ENCODE data around the gene THSD4. TPM values are rescaled to one million over a fixed set of nuclear protein-coding genes. Genes with fewer than 3 reads are reported as not detected.

The THSD4 gene
- total RNA-seq, 4 donors from 2014 or later = 16.6 to 25.3 (median 24.1) TPM

- TF ChIP-seq POLR2AphosphoS5 (IDR thresholded peaks at IDR 0.05) (no peak), CTCF (IDR thresholded peaks at IDR 0.05) (no peak), EP300 (IDR thresholded peaks at IDR 0.05) (no peak), POLR2A (IDR thresholded peaks at IDR 0.05) (no peak)
- no peaks in the 10 kb centered on the region for H3K36me3 ChIP-seq
- no peak overlapping the region for H3K27ac ChIP-seq
- no peak for DNase-seq (ENCODE audit: low spot score in 2 of 2)
- H3K4me3 ChIP-seq = no peak overlapping the region
- H3K9me3 ChIP-seq = no peaks in the 10 kb centered on the region
- no peaks in the 10 kb centered on the region for H3K27me3 ChIP-seq
- peaks cover 17% of the 10 kb centered on the region for H3K4me1 ChIP-seq
- 57% methylated on average over 4 of the region's 4 CpGs for WGBS
Measured at GRCh38 chr15:71304681-71305080, 189.4 kb downstream of the THSD4 start.

GRCh38 chr15:71306538-71306937, 191.3 kb downstream of the THSD4 start:
- Histone ChIP-seq H3K27ac (no peak overlapping the region), H3K27me3 (no peaks in the 10 kb centered on the region), H3K9me3 (no peaks in the 10 kb centered on the region), H3K4me3 (no peak overlapping the region), H3K36me3 (no peaks in the 10 kb centered on the region), H3K4me1 (peaks cover 17% of the 10 kb centered on the region)
- no peak for DNase-seq (ENCODE audit: low spot score in 2 of 2)
- no peak for TF ChIP-seq POLR2AphosphoS5 (IDR thresholded peaks at IDR 0.05)
- no peak for TF ChIP-seq POLR2A (IDR thresholded peaks at IDR 0.05)
- no peak for TF ChIP-seq EP300 (IDR thresholded peaks at IDR 0.05)
- no peak for TF ChIP-seq CTCF (IDR thresholded peaks at IDR 0.05)

- WGBS = 80% methylated on average over 8 of the region's 8 CpGs
- H3K27ac ChIP-seq = no peak overlapping the region
- H3K9me3 ChIP-seq = no peaks in the 10 kb centered on the region
- TF ChIP-seq CTCF (IDR thresholded peaks at IDR 0.05) = no peak
- TF ChIP-seq POLR2AphosphoS5 (IDR thresholded peaks at IDR 0.05) = no peak
- no peak for TF ChIP-seq EP300 (IDR thresholded peaks at IDR 0.05)
- TF ChIP-seq POLR2A (IDR thresholded peaks at IDR 0.05) = no peak
- H3K36me3 ChIP-seq = no peaks in the 10 kb centered on the region
- DNase-seq (ENCODE audit: low spot score in 2 of 2) = no peak
- H3K27me3 ChIP-seq = no peaks in the 10 kb centered on the region
- no peaks in the 10 kb centered on the region for H3K4me1 ChIP-seq
- H3K4me3 ChIP-seq = no peak overlapping the region
Measured at GRCh38 chr15:71312194-71312708, 197.0 kb downstream of the THSD4 start.

- no peak for TF ChIP-seq EP300 (IDR thresholded peaks at IDR 0.05)
- TF ChIP-seq CTCF (IDR thresholded peaks at IDR 0.05) = no peak
- TF ChIP-seq POLR2AphosphoS5 (IDR thresholded peaks at IDR 0.05) = no peak
- TF ChIP-seq POLR2A (IDR thresholded peaks at IDR 0.05) = no peak
- no peaks in the 10 kb centered on the region for H3K4me1 ChIP-seq
- no peak for DNase-seq (ENCODE audit: low spot score in 2 of 2)
- H3K27me3 ChIP-seq = no peaks in the 10 kb centered on the region
- H3K36me3 ChIP-seq = no peaks in the 10 kb centered on the region
- H3K27ac ChIP-seq = no peak overlapping the region
- no peak overlapping the region for H3K4me3 ChIP-seq
- WGBS = 85% methylated on average over 6 of the region's 6 CpGs
- H3K9me3 ChIP-seq = no peaks in the 10 kb centered on the region
Measured at GRCh38 chr15:71312731-71313460, 197.6 kb downstream of the THSD4 start.

- Histone ChIP-seq H3K4me3 (no peak overlapping the region), H3K9me3 (no peaks in the 10 kb centered on the region), H3K27ac (no peak overlapping the region), H3K4me1 (no peaks in the 10 kb centered on the region), H3K36me3 (no peaks in the 10 kb centered on the region), H3K27me3 (no peaks in the 10 kb centered on the region)
- WGBS = 89% methylated on average over 3 of the region's 3 CpGs
- TF ChIP-seq POLR2A (IDR thresholded peaks at IDR 0.05) (no peak), EP300 (IDR thresholded peaks at IDR 0.05) (no peak), POLR2AphosphoS5 (IDR thresholded peaks at IDR 0.05) (no peak)
- DNase-seq (ENCODE audit: low spot score in 2 of 2) = no peak
Measured at GRCh38 chr15:71313806-71314205, 198.5 kb downstream of the THSD4 start.

Measured in suprapubic skin (tissue), 4 donors.